Thoracic aorta (tissue), 2 donors: Measurements from ENCODE around the gene PCBP3. TPM values are rescaled to one million over a fixed set of nuclear protein-coding genes. Genes with fewer than 3 reads are reported as not detected.

Experiments used
- ATAC-seq: fragments of 150-250 bp; one replicate; pipeline ENCODE4 v1.8.0; 2017; ENCODE audit warnings: low read depth; ENCODE audit not compliant: insufficient number of reproducible peaks, low FRiP score
- DNase-seq: peaks from one replicate; pipeline ENCODE4 v3.0.0-alpha.2; 2020; ENCODE audit warnings: low spot score
- H3K27ac ChIP-seq, 2 donors: fragments of 200-600 bp; sonication (generic); 1 replicate in 1 of 2; 2 replicates in 1 of 2; pipeline ENCODE4 v1.5.1; 2016; ENCODE audit warnings: mild to moderate bottlenecking in 2 of 2, moderate library complexity in 2 of 2
- H3K27me3 ChIP-seq: fragments of 200-600 bp; sonication (generic); replicated peaks from 2 replicates; pipeline ENCODE4 v1.6.0; 2016; ENCODE audit warnings: mild to moderate bottlenecking; ENCODE audit not compliant: insufficient read depth
- H3K36me3 ChIP-seq: fragments of 200-600 bp; sonication (generic); one replicate; pipeline ENCODE4 v1.5.1; 2016
- H3K4me1 ChIP-seq, 2 donors: fragments of 200-600 bp; sonication (generic); 1 replicate in 1 of 2; 2 replicates in 1 of 2; pipeline versions ENCODE4 v1.5.1 to v1.6.0; 2016; ENCODE audit warnings: low read depth in 2 of 2, mild to moderate bottlenecking in 1 of 2; ENCODE audit not compliant: control insufficient read depth in 1 of 2
- H3K4me3 ChIP-seq: fragments of 200-600 bp; sonication (generic); 2 replicates; pipeline ENCODE4 v1.5.1; 2016; ENCODE audit warnings: mild to moderate bottlenecking
- H3K9me3 ChIP-seq: fragments of 200-600 bp; sonication (generic); 2 replicates; pipeline ENCODE4 v1.5.1; 2016
- total RNA-seq, 2 donors: library from RNA; depleted of rRNA; stranded (reverse); fragments of >200 nt; gene quantifications; one replicate each; pipeline versions ENCODE4 v1.1.0 to v1.2.3, GENCODE V29; 2016
- TF ChIP-seq, protein P1 (sequence below): fragments of 200-600 bp; sonication (generic); IDR thresholded peaks from one replicate; pipeline ENCODE4 v1.5.1; 2019; ENCODE audit warnings: antibody characterized with exemption

Gene PCBP3
- total RNA-seq, 2 donors from 2014 or later, result 4.5 to 28.4 TPM

DNA sequence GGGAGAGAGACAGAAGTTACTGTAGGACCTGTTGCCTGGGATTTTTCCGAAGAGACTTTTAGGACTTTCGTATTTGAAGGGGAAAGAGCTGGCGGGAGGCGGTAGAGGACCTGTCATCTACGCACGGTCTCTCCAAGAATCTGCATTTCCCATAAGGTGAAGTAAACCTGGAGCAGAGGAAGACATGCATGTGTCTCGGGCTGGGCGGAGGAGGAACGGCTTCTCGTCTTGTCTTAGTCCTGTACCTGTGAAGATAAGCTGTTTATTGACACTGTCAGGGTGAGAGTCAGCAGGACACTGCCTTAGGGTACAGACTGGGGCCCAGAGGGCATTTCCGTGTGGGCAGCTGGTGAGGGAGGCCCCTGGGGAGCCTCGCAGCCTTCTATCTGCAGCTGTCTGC is 214.7 kb downstream of the PCBP3 start:
- ATAC-seq (no peak), DNase-seq (no peak)
- Histone ChIP-seq H3K27ac (no peak overlapping the region), H3K4me3 (no peak overlapping the region), H3K4me1 (no peaks in the 10 kb centered on the region), H3K9me3 (no peaks in the 10 kb centered on the region), H3K27me3 (no peaks in the 10 kb centered on the region), H3K36me3 (no peaks in the 10 kb centered on the region)
- TF ChIP-seq, protein P1, sequence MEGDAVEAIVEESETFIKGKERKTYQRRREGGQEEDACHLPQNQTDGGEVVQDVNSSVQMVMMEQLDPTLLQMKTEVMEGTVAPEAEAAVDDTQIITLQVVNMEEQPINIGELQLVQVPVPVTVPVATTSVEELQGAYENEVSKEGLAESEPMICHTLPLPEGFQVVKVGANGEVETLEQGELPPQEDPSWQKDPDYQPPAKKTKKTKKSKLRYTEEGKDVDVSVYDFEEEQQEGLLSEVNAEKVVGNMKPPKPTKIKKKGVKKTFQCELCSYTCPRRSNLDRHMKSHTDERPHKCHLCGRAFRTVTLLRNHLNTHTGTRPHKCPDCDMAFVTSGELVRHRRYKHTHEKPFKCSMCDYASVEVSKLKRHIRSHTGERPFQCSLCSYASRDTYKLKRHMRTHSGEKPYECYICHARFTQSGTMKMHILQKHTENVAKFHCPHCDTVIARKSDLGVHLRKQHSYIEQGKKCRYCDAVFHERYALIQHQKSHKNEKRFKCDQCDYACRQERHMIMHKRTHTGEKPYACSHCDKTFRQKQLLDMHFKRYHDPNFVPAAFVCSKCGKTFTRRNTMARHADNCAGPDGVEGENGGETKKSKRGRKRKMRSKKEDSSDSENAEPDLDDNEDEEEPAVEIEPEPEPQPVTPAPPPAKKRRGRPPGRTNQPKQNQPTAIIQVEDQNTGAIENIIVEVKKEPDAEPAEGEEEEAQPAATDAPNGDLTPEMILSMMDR, result no peak

DNA sequence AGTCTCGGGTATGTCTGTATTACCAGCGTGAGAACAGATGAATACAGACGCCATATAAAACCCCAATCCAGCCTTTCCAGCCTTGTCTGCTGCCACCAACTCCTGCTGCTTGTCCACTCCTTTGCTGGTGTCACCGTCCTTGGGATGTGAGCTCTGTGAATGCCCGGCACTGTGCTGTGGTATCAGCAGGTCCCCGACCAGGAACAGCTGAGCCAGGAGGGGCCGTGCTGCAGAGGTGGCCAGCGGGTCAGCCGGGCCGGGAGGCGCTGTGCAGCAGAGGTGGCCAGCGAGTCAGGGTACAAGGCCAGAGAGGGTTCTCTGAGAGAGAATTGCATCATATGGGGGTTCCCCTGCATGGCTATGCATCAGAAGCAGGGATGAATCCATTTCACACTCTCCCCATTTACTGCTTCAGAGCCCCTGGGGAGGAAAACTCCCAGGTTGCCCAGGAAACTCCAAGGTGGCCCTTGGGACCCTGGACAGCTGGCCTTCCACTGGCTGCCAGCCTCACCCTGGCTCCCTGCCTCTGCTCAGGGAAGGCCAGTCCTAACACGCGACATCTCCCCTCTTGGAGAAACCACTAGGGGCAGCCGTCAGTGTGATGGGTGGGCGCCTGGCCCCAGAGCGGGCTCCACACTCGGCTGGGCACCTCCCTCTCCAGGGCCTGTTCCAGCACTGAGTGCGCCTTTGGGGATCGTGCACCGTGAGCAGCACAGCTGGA is 215.7 kb downstream of the PCBP3 start:
- no peak overlapping the region for H3K27ac ChIP-seq
- no peak for DNase-seq
- TF ChIP-seq, protein P1, result no peak
- H3K27me3 ChIP-seq, result no peaks in the 10 kb centered on the region
- no peaks in the 10 kb centered on the region for H3K36me3 ChIP-seq
- H3K4me1 ChIP-seq, result peaks cover 0 to 1% of the 10 kb centered on the region in 2 donors
- H3K4me3 ChIP-seq, result no peak overlapping the region
- no peak for ATAC-seq
- H3K9me3 ChIP-seq, result no peaks in the 10 kb centered on the region

DNA sequence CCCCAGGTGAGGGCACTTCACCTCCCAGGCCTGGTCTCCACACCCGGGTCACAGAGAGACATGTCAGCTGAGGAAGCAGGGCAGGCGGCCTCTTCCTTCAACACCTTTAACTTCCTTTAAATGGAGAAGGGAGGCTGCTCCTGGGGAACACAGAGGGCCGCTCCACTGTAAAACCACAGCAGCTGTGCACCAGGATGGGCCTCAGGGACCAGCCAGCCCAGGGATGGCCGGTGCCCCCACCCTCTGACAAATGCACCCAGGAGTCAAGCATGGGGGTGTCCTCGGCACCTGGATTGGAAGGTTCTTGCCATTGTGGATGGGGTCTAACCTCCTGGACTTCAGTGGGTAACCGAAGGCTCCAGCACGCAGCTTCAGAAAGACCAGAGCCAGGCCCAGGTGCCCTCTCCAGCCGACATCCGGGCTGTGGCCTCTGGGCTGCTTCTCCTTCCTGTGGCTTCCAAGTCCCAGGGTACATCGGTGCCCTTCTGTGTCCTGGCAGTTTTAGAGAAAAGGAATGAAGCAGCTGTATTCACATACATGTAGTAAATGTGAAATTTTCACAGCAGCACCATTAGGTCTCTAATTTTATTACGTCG is 216.3 kb downstream of the PCBP3 start:
- Histone ChIP-seq H3K27ac (no peak overlapping the region), H3K4me1 (peaks cover 6 to 8% of the 10 kb centered on the region in 2 donors), H3K9me3 (no peaks in the 10 kb centered on the region), H3K36me3 (no peaks in the 10 kb centered on the region), H3K27me3 (no peaks in the 10 kb centered on the region), H3K4me3 (no peak overlapping the region)
- TF ChIP-seq, protein P1, result no peak
- DNase-seq (no peak), ATAC-seq (no peak)

DNA sequence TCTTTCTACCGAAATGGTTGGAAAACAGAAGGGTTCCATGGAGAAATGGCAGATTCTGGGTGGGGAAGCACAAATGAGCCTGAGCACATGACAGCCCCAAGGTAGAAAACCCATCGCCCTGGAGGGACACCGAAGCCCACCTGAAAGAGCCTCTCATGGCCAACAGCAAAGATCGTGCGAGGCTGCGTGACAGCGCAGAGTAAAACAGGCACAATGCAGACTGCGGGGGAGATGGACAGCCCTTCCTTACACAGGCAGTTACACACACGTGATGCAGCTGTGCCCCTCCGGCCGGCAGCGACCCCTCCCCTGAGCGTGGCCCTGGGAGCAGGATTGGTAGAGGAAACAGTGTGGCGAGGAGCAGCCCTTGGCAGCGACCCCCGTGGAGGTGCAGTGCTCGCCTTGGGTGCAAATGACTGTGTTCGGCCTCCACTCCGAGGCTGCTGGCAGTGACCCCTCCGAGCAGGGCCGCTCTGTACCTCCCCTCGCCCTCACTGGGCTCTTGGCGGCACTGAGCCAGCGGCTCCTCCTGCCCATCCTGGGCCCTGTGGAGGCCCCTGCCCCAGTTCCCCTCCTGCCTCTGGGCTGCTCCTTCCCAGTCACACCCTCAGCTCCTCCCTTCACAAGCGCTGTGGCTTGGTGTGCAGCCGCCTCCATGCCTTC is 217.1 kb downstream of the PCBP3 start:
- no peaks in the 10 kb centered on the region for H3K36me3 ChIP-seq
- H3K27ac ChIP-seq, result no peak overlapping the region
- H3K4me3 ChIP-seq, result no peak overlapping the region
- TF ChIP-seq, protein P1, result no peak
- no peaks in the 10 kb centered on the region for H3K27me3 ChIP-seq
- no peak for ATAC-seq
- peaks cover 6 to 11% of the 10 kb centered on the region in 2 donors for H3K4me1 ChIP-seq
- no peaks in the 10 kb centered on the region for H3K9me3 ChIP-seq
- no peak for DNase-seq

DNA sequence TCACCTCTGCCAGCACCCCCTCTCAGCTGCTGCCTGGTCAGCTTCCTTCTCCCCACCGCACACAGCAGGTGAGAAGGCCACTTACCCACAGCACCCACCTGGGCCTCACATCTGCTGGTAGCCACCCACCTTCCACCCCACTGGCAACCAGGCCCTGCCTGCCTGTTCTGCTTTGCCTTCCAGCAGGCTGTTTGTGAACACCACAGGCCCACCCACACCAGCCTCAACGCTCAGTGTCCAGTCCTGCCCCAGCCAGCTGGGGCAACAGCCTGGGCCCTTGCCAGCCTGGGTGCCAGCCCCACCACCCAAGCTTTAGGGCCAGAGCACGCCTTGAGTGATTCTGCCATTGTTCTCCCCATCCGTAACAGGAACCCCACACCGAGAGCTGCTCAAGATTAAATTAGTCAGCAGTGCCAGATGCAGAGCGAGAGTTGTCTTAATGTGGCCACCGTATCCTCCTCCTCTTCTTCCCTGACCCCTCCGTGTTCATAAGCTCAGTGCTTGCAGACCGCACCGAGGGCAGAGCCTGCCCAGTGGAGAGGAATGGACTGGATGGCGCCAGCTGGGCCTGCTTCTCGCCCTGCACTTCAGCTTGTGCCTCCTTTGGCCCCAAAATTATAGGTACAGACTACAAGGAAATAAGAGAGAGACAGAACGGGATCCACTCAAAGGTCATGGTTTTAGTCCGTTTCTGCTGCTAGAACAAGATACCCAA is 217.8 kb downstream of the PCBP3 start:
- H3K4me1 ChIP-seq, result peaks cover 6 to 11% of the 10 kb centered on the region in 2 donors
- H3K27ac ChIP-seq, result no peak overlapping the region
- no peaks in the 10 kb centered on the region for H3K36me3 ChIP-seq
- no peak overlapping the region for H3K4me3 ChIP-seq
- TF ChIP-seq, protein P1, result no peak
- DNase-seq, result no peak
- no peak for ATAC-seq
- no peaks in the 10 kb centered on the region for H3K27me3 ChIP-seq
- no peaks in the 10 kb centered on the region for H3K9me3 ChIP-seq
